Stimulated activated CD8-positive, alpha-beta memory T cell treated with anti-CD3 and anti-CD28 coated beads, Interleukin-7, amount 100 ng/mL, for 24 hours (primary cell): ENCODE data around the gene BSPRY.
A peak's percentile ranks its signal among the peaks of the same experiment; 100 is the strongest.

ENCODE experiments used
- DNase-seq: peaks from one replicate; pipeline ENCODE4 v3.0.0-alpha.2; 2020; ENCODE audit warnings: low read depth

Gene BSPRY

GRCh38 chr9:113349445-113350094, at the start of gene BSPRY:
Gene BSPRY (plus strand): TSS chr9:113349541. CDS start chr9:113349580, 39 bp downstream.
- DNase-seq = no peak

GRCh38 chr9:113299800-113300292, 49.5 kb upstream of the BSPRY start:
- DNase-seq = no peak

- no peak for DNase-seq
Measured at GRCh38 chr9:113301548-113301947, 47.8 kb upstream of the BSPRY start.

- DNase-seq = no peak
Measured at GRCh38 chr9:113302792-113303418, 46.4 kb upstream of the BSPRY start, which contains the start of gene RNF183. Gene RNF183 (minus strand): TSS chr9:113303376. CDS start chr9:113298184, 5,192 bp downstream.

- no peak for DNase-seq
Measured at GRCh38 chr9:113306566-113306965, 42.8 kb upstream of the BSPRY start.

- no peak for DNase-seq
Measured at GRCh38 chr9:113307396-113307975, 41.9 kb upstream of the BSPRY start.

- no peak for DNase-seq
Measured at GRCh38 chr9:113309204-113309813, 40.0 kb upstream of the BSPRY start.

GRCh38 chr9:113310538-113310937, 38.8 kb upstream of the BSPRY start:
- DNase-seq = no peak

GRCh38 chr9:113311961-113312360, 37.4 kb upstream of the BSPRY start:
- DNase-seq = no peak

- no peak for DNase-seq
Measured at GRCh38 chr9:113313261-113313660, 36.1 kb upstream of the BSPRY start.

GRCh38 chr9:113315231-113315630, 34.1 kb upstream of the BSPRY start:
- DNase-seq = no peak

- DNase-seq = no peak
Measured at GRCh38 chr9:113316030-113316429, 33.3 kb upstream of the BSPRY start.

- no peak for DNase-seq
Measured at GRCh38 chr9:113317777-113318176, 31.6 kb upstream of the BSPRY start.

GRCh38 chr9:113319054-113319453, 30.3 kb upstream of the BSPRY start:
- no peak for DNase-seq

GRCh38 chr9:113320051-113320450, 29.3 kb upstream of the BSPRY start:
- no peak for DNase-seq

- DNase-seq = no peak
Measured at GRCh38 chr9:113322671-113323070, 26.7 kb upstream of the BSPRY start.

- no peak for DNase-seq
Measured at GRCh38 chr9:113326230-113326629, 23.1 kb upstream of the BSPRY start.

GRCh38 chr9:113328045-113328782, 21.1 kb upstream of the BSPRY start:
- DNase-seq = no peak

GRCh38 chr9:113331780-113332179, 17.6 kb upstream of the BSPRY start:
- DNase-seq = no peak

- no peak for DNase-seq
Measured at GRCh38 chr9:113337714-113338113, 11.6 kb upstream of the BSPRY start.

- DNase-seq = peak; percentile 65
Measured at GRCh38 chr9:113340011-113340699, 9.2 kb upstream of the BSPRY start, which contains the start of gene WDR31. Gene WDR31 (minus strand): TSS chr9:113340275. CDS start chr9:113332022, 8,253 bp downstream.
